22Rv1 (cell line): ENCODE measurements around the gene STK10.

Source experiments
- ZFX ChIP-seq: fragments of 450-650 bp; IDR thresholded peaks from 2 replicates; pipeline ENCODE4 v1.6.1; 2017; ENCODE audit warnings: antibody characterized with exemption, borderline replicate concordance
- TF ChIP-seq, protein P1 (sequence below): fragments of 450-650 bp; IDR thresholded peaks from 2 replicates; pipeline ENCODE4 v1.5.1; 2017; ENCODE audit warnings: mild to moderate bottlenecking

DNA sequence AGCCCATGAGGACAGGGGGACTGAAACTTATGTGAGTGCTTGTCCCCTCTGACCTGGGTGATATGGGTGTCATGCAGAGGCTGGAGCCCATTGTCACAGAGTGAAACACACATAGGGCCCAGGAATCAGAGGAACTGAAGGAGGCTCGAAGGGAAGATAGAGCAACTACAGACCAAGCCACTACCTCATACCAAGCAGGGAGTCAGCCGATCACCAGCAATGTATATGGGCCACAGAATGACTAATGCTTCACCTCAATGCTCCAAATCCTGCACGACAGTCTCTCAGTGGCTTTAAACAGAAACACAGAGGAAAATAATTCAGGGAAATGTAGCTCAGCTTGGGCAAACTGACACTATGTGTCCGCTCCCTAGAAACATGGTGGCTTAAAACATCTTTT lies 172.7 kb downstream of the STK10 start:
- TF ChIP-seq, protein P1, sequence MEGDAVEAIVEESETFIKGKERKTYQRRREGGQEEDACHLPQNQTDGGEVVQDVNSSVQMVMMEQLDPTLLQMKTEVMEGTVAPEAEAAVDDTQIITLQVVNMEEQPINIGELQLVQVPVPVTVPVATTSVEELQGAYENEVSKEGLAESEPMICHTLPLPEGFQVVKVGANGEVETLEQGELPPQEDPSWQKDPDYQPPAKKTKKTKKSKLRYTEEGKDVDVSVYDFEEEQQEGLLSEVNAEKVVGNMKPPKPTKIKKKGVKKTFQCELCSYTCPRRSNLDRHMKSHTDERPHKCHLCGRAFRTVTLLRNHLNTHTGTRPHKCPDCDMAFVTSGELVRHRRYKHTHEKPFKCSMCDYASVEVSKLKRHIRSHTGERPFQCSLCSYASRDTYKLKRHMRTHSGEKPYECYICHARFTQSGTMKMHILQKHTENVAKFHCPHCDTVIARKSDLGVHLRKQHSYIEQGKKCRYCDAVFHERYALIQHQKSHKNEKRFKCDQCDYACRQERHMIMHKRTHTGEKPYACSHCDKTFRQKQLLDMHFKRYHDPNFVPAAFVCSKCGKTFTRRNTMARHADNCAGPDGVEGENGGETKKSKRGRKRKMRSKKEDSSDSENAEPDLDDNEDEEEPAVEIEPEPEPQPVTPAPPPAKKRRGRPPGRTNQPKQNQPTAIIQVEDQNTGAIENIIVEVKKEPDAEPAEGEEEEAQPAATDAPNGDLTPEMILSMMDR = no peak
- no peak for TF ChIP-seq ZFX
